C4-2B (cell line): Measurements from ENCODE around the gene SLC25A24.

Experiments
- H3K27ac ChIP-seq: fragments of 450-650 bp; 2 replicates; pipeline ENCODE4 v1.5.1; 2017
- CTCF ChIP-seq: fragments of 450-650 bp; conservative IDR thresholded peaks from 2 replicates; pipeline ENCODE4 v1.5.1; 2017; ENCODE audit warnings: mild to moderate bottlenecking
- ZFX ChIP-seq: fragments of 450-650 bp; IDR thresholded peaks from 2 replicates; pipeline ENCODE4 v1.6.1; 2017

SLC25A24 gene

GRCh38 chr1:108084866-108085477 lies 115.2 kb downstream of the SLC25A24 start:
- TF ChIP-seq CTCF, result no peak
- no peak for TF ChIP-seq ZFX
- no peak overlapping the region for H3K27ac ChIP-seq
